ENCODE results near the gene DET1. TPM values are rescaled to one million over a fixed set of nuclear protein-coding genes. Genes with fewer than 3 reads are reported as not detected.
"Not testable (repeated sequence)": the region's sequence is repeated elsewhere in the genome, so short reads cannot be mapped to it uniquely, and the experiment has no call there.

Gene DET1
- total RNA-seq, 1 donor from 2014 or later = 1.6 TPM

GRCh38 chr15:88541111-88541510 is 5.4 kb downstream of the DET1 start:
- DNase-seq (ENCODE audit: low read depth in 2 of 2) = not testable (repeated sequence)

- DNase-seq (ENCODE audit: low read depth in 2 of 2) = not testable (repeated sequence)
Measured at GRCh38 chr15:88540350-88540749, 6.1 kb downstream of the DET1 start.

- no peak for DNase-seq (ENCODE audit: low read depth in 2 of 2)
Measured at GRCh38 chr15:88539441-88539840, 7.0 kb downstream of the DET1 start.

GRCh38 chr15:88538972-88539371 is 7.5 kb downstream of the DET1 start:
- no peak for DNase-seq (ENCODE audit: low read depth in 2 of 2)

- no peak for DNase-seq (ENCODE audit: low read depth in 2 of 2)
Measured at GRCh38 chr15:88537591-88538317, 8.7 kb downstream of the DET1 start.

- no peak for DNase-seq (ENCODE audit: low read depth in 2 of 2)
Measured at GRCh38 chr15:88535607-88536313, 10.7 kb downstream of the DET1 start.

- no peak for DNase-seq (ENCODE audit: low read depth in 2 of 2)
Measured at GRCh38 chr15:88535100-88535499, 11.4 kb downstream of the DET1 start.

GRCh38 chr15:88533376-88533775 is 13.1 kb downstream of the DET1 start:
- DNase-seq (ENCODE audit: low read depth in 2 of 2) = no peak

- no peak for DNase-seq (ENCODE audit: low read depth in 2 of 2)
Measured at GRCh38 chr15:88529021-88529630, 17.4 kb downstream of the DET1 start.

GRCh38 chr15:88526247-88526879 is 20.1 kb downstream of the DET1 start:
- no peak for DNase-seq (ENCODE audit: low read depth in 2 of 2)

GRCh38 chr15:88525418-88525817 is 21.1 kb downstream of the DET1 start:
- DNase-seq (ENCODE audit: low read depth in 2 of 2) = no peak

GRCh38 chr15:88524094-88524493 is 22.4 kb downstream of the DET1 start:
- not testable (repeated sequence) for DNase-seq (ENCODE audit: low read depth in 2 of 2)

- no peak for DNase-seq (ENCODE audit: low read depth in 2 of 2)
Measured at GRCh38 chr15:88518903-88519302, 27.6 kb downstream of the DET1 start.

GRCh38 chr15:88513195-88513594 is 33.3 kb downstream of the DET1 start:
- peak in 1 of 2 donors; percentile 67 for DNase-seq (ENCODE audit: low read depth in 2 of 2)

- DNase-seq (ENCODE audit: low read depth in 2 of 2) = no peak
Measured at GRCh38 chr15:88512601-88513000, 33.9 kb downstream of the DET1 start.

- no peak for DNase-seq (ENCODE audit: low read depth in 2 of 2)
Measured at GRCh38 chr15:88512078-88512477, 34.4 kb downstream of the DET1 start.

- no peak for DNase-seq (ENCODE audit: low read depth in 2 of 2)
Measured at GRCh38 chr15:88511161-88511560, 35.3 kb downstream of the DET1 start.

GRCh38 chr15:88509964-88510363 is 36.5 kb downstream of the DET1 start:
- no peak for DNase-seq (ENCODE audit: low read depth in 2 of 2)

- DNase-seq (ENCODE audit: low read depth in 2 of 2) = no peak
Measured at GRCh38 chr15:88509321-88509720, 37.2 kb downstream of the DET1 start.

- no peak for DNase-seq (ENCODE audit: low read depth in 2 of 2)
Measured at GRCh38 chr15:88506628-88507027, 39.9 kb downstream of the DET1 start.

GRCh38 chr15:88505721-88506120 is 40.8 kb downstream of the DET1 start:
- no peak for DNase-seq (ENCODE audit: low read depth in 2 of 2)

- DNase-seq (ENCODE audit: low read depth in 2 of 2) = no peak
Measured at GRCh38 chr15:88504445-88504844, 42.0 kb downstream of the DET1 start.

Measured in lung microvascular endothelial cell (primary cell).